ENCODE data around the gene ENDOD1. TPM values are rescaled to one million over a fixed set of nuclear protein-coding genes. Genes with fewer than 3 reads are reported as not detected.

The ENDOD1 gene
- total RNA-seq, 1 donor from 2014 or later, result 71.1 TPM

- H3K27ac Mint-ChIP-seq (ENCODE audit: unreplicated experiment), result peak overlapping the region; percentile 49
- TF ChIP-seq CTCF (IDR thresholded peaks at IDR 0.05), result no peak
Observed at GRCh38 chr11:95059046-95059445, 30.6 kb upstream of the ENDOD1 start.

GRCh38 chr11:95065336-95065735 lies 24.3 kb upstream of the ENDOD1 start:
- no peak overlapping the region for H3K4me3 Mint-ChIP-seq (ENCODE audit: unreplicated experiment)
- H3K4me1 Mint-ChIP-seq (ENCODE audit: low read depth), result peaks cover 21% of the 10 kb centered on the region
- TF ChIP-seq CTCF (IDR thresholded peaks at IDR 0.05), result no peak
- H3K36me3 Mint-ChIP-seq (ENCODE audit: low read depth), result peaks cover under 1% of the 10 kb centered on the region
- no peak overlapping the region for H3K27ac Mint-ChIP-seq (ENCODE audit: unreplicated experiment)
- H3K9me3 Mint-ChIP-seq (ENCODE audit: low read depth), result no peaks in the 10 kb centered on the region
- DNase-seq (ENCODE audit: low spot score), result no peak
- H3K27me3 Mint-ChIP-seq (ENCODE audit: low read depth), result peaks cover 2% of the 10 kb centered on the region

More at GRCh38 chr11:95059046-95059445, 30.6 kb upstream of the ENDOD1 start:
- peaks cover 6% of the 10 kb centered on the region for H3K4me1 Mint-ChIP-seq (ENCODE audit: low read depth)
- DNase-seq (ENCODE audit: low spot score), result no peak
- no peaks in the 10 kb centered on the region for H3K9me3 Mint-ChIP-seq (ENCODE audit: low read depth)
- H3K4me3 Mint-ChIP-seq (ENCODE audit: unreplicated experiment), result no peak overlapping the region
- H3K27me3 Mint-ChIP-seq (ENCODE audit: low read depth), result peaks cover 15% of the 10 kb centered on the region
- H3K36me3 Mint-ChIP-seq (ENCODE audit: low read depth), result no peaks in the 10 kb centered on the region

- Mint-ChIP-seq H3K27me3 (ENCODE audit: low read depth) (no peaks in the 10 kb centered on the region), H3K4me1 (ENCODE audit: low read depth) (peaks cover 26% of the 10 kb centered on the region), H3K9me3 (ENCODE audit: low read depth) (no peaks in the 10 kb centered on the region), H3K27ac (ENCODE audit: unreplicated experiment) (peak within 1 kb of the TSS; percentile 97), H3K36me3 (ENCODE audit: low read depth) (peaks cover 6% of the 10 kb centered on the region), H3K4me3 (ENCODE audit: unreplicated experiment) (peak within 1 kb of the TSS; percentile 98)
- no peak for TF ChIP-seq CTCF (IDR thresholded peaks at IDR 0.05)
- DNase-seq (ENCODE audit: low spot score), result no peak
Observed at GRCh38 chr11:95066716-95067038, 23.0 kb upstream of the ENDOD1 start, which contains the start of gene SRSF8. TSS of gene SRSF8 (plus strand) at chr11:95066919. CDS start at chr11:95067227, 308 bp downstream.

- H3K4me3 Mint-ChIP-seq (ENCODE audit: unreplicated experiment), result peak overlapping the region; percentile 98
- peaks cover 6% of the 10 kb centered on the region for H3K36me3 Mint-ChIP-seq (ENCODE audit: low read depth)
- peak; percentile 78 for TF ChIP-seq CTCF (IDR thresholded peaks at IDR 0.05)
- DNase-seq (ENCODE audit: low spot score), result peak; percentile 94
- H3K27ac Mint-ChIP-seq (ENCODE audit: unreplicated experiment), result peak overlapping the region; percentile 97
- no peaks in the 10 kb centered on the region for H3K27me3 Mint-ChIP-seq (ENCODE audit: low read depth)
- peaks cover 26% of the 10 kb centered on the region for H3K4me1 Mint-ChIP-seq (ENCODE audit: low read depth)
- H3K9me3 Mint-ChIP-seq (ENCODE audit: low read depth), result no peaks in the 10 kb centered on the region
Observed at GRCh38 chr11:95067039-95067840, 22.4 kb upstream of the ENDOD1 start.

- DNase-seq (ENCODE audit: low spot score), result no peak
- Mint-ChIP-seq H3K27ac (ENCODE audit: unreplicated experiment) (peak overlapping the region; percentile 97), H3K36me3 (ENCODE audit: low read depth) (peaks cover 6% of the 10 kb centered on the region), H3K27me3 (ENCODE audit: low read depth) (no peaks in the 10 kb centered on the region), H3K4me1 (ENCODE audit: low read depth) (peaks cover 26% of the 10 kb centered on the region), H3K9me3 (ENCODE audit: low read depth) (no peaks in the 10 kb centered on the region), H3K4me3 (ENCODE audit: unreplicated experiment) (peak overlapping the region; percentile 98)
- TF ChIP-seq CTCF (IDR thresholded peaks at IDR 0.05), result no peak
Observed at GRCh38 chr11:95067841-95068219, 21.8 kb upstream of the ENDOD1 start.

All from chondrocyte (in vitro differentiated cells).